GM18519 (cell line): ENCODE measurements around the gene RTP4.

Experiments
- ATAC-seq: cut with Tn5 transposase; IDR thresholded peaks from one replicate; pipeline ENCODE4 v1.9.1; 2021; ENCODE audit warnings: mild to moderate bottlenecking, moderate library complexity; ENCODE audit not compliant: unreplicated experiment, low FRiP score

RTP4 gene

GRCh38 chr3:187368251-187369088 lies at the start of gene RTP4:
RTP4 (plus strand) TSS chr3:187368385; CDS start chr3:187368442, 57 bp downstream.
- peak; percentile 93 for ATAC-seq

- ATAC-seq: no peak
Measured at GRCh38 chr3:187318819-187319616, 49.2 kb upstream of the RTP4 start.

GRCh38 chr3:187319699-187320302 lies 48.4 kb upstream of the RTP4 start:
- ATAC-seq: peak; percentile 65

GRCh38 chr3:187321766-187322165 lies 46.4 kb upstream of the RTP4 start:
- no peak for ATAC-seq

- no peak for ATAC-seq
Measured at GRCh38 chr3:187322291-187322690, 45.9 kb upstream of the RTP4 start.

- ATAC-seq: no peak
Measured at GRCh38 chr3:187323091-187323490, 45.1 kb upstream of the RTP4 start.

- ATAC-seq: no peak
Measured at GRCh38 chr3:187325632-187326031, 42.6 kb upstream of the RTP4 start.

- ATAC-seq: no peak
Measured at GRCh38 chr3:187327845-187328244, 40.3 kb upstream of the RTP4 start.

- no peak for ATAC-seq
Measured at GRCh38 chr3:187328691-187329090, 39.5 kb upstream of the RTP4 start.

GRCh38 chr3:187334904-187335303 lies 33.3 kb upstream of the RTP4 start:
- no peak for ATAC-seq

- ATAC-seq: no peak
Measured at GRCh38 chr3:187336322-187336721, 31.9 kb upstream of the RTP4 start.

- no peak for ATAC-seq
Measured at GRCh38 chr3:187340578-187340977, 27.6 kb upstream of the RTP4 start.

- ATAC-seq: no peak
Measured at GRCh38 chr3:187342255-187342654, 25.9 kb upstream of the RTP4 start.

GRCh38 chr3:187343670-187344069 lies 24.5 kb upstream of the RTP4 start:
- ATAC-seq: no peak

GRCh38 chr3:187352581-187353575 lies 15.3 kb upstream of the RTP4 start:
- no peak for ATAC-seq

- ATAC-seq: no peak
Measured at GRCh38 chr3:187358068-187358467, 10.1 kb upstream of the RTP4 start.

GRCh38 chr3:187359798-187360486 lies 8.2 kb upstream of the RTP4 start:
- ATAC-seq: no peak

GRCh38 chr3:187360596-187360995 lies 7.6 kb upstream of the RTP4 start:
- no peak for ATAC-seq

- no peak for ATAC-seq
Measured at GRCh38 chr3:187361835-187362234, 6.3 kb upstream of the RTP4 start.
